GM12878 (cell line): ENCODE measurements around the gene CLIP2. TPM values are rescaled to one million over a fixed set of nuclear protein-coding genes. Genes with fewer than 3 reads are reported as not detected.

Experiments
- BHLHE40 ChIP-seq, 2 experiments: fragments of 450-650 bp in 1 of 2; IDR thresholded peaks; 2 replicates each; pipeline ENCODE4 v1.6.1; 2011 to 2017; ENCODE audit warnings: low read depth in 2 of 2, borderline replicate concordance in 1 of 2, improper control_type of control experiment in 1 of 2, low read length in 1 of 2, mild to moderate bottlenecking in 1 of 2
- CREM ChIP-seq: IDR thresholded peaks from 2 replicates; pipeline ENCODE4 v1.6.1; 2014; ENCODE audit warnings: antibody characterized with exemption, low read depth
- EED ChIP-seq: sonication (generic); IDR thresholded peaks from 2 replicates; pipeline ENCODE4 v1.6.1; 2016; ENCODE audit warnings: antibody characterized with exemption, low read depth
- EP300 ChIP-seq, 2 experiments: fragments of 150-350 bp in 1 of 2; IDR thresholded peaks; 2 replicates each; pipeline ENCODE4 v1.6.1; 2011 to 2012; ENCODE audit warnings: low read depth in 2 of 2, low read length in 2 of 2, borderline replicate concordance in 1 of 2, improper control_type of control experiment in 1 of 2, inconsistent platforms in 1 of 2; ENCODE audit not compliant: control insufficient read depth in 1 of 2
- IRF4 ChIP-seq: IDR thresholded peaks from 2 replicates; pipeline ENCODE4 v1.6.1; 2011; ENCODE audit warnings: low read depth, low read length
- LARP7 ChIP-seq: fragments of 450-650 bp; IDR thresholded peaks from 2 replicates; pipeline ENCODE4 v1.6.1; 2017; ENCODE audit warnings: mild to moderate bottlenecking
- MLLT1 ChIP-seq: fragments of 450-650 bp; IDR thresholded peaks from 2 replicates; pipeline ENCODE4 v1.6.1; 2016; ENCODE audit warnings: mild to moderate bottlenecking
- MXI1 ChIP-seq: fragments of 150-350 bp; IDR thresholded peaks from 2 replicates; pipeline ENCODE4 v1.6.1; 2011; ENCODE audit warnings: low read depth, mild to moderate bottlenecking, inconsistent platforms, low read length, improper control_type of control experiment
- NKRF ChIP-seq: fragments of 450-650 bp; conservative IDR thresholded peaks from 2 replicates; pipeline ENCODE4 v1.6.1; 2017; ENCODE audit warnings: mild to moderate bottlenecking, moderate library complexity
- NR2C1 ChIP-seq: fragments of 450-650 bp; IDR thresholded peaks from 2 replicates; pipeline ENCODE4 v1.6.1; 2017; ENCODE audit warnings: antibody characterized with exemption, mild to moderate bottlenecking, moderate library complexity
- RAD51 ChIP-seq: fragments of 450-650 bp; IDR thresholded peaks from 2 replicates; pipeline ENCODE4 v1.6.1; 2016; ENCODE audit warnings: moderate library complexity, mild to moderate bottlenecking, inconsistent platforms
- RFX5 ChIP-seq: IDR thresholded peaks from 2 replicates; pipeline ENCODE4 v1.6.1; 2011; ENCODE audit warnings: low read depth, low read length, improper control_type of control experiment
- SIX5 ChIP-seq: IDR thresholded peaks from 2 replicates; pipeline ENCODE4 v1.6.1; 2011; ENCODE audit warnings: mild to moderate bottlenecking, low read depth, low read length, moderate library complexity; ENCODE audit not compliant: severe bottlenecking
- SMARCA5 ChIP-seq: fragments of 450-650 bp; IDR thresholded peaks from 2 replicates; pipeline ENCODE4 v1.6.1; 2017; ENCODE audit warnings: mild to moderate bottlenecking
- STAT1 ChIP-seq: fragments of 450-650 bp; conservative IDR thresholded peaks from 2 replicates; pipeline ENCODE4 v1.6.1; 2014; ENCODE audit warnings: antibody characterized with exemption, mild to moderate bottlenecking
- SUPT20H ChIP-seq: IDR thresholded peaks from 2 replicates; pipeline ENCODE4 v1.6.1; 2011; ENCODE audit warnings: low read depth, mild to moderate bottlenecking, low read length, moderate library complexity, borderline replicate concordance; ENCODE audit not compliant: control insufficient read depth
- USF2 ChIP-seq: IDR thresholded peaks from 2 replicates; pipeline ENCODE4 v1.6.1; 2011; ENCODE audit warnings: low read depth, low read length, improper control_type of control experiment, borderline replicate concordance
- WRNIP1 ChIP-seq: IDR thresholded peaks from 2 replicates; pipeline ENCODE4 v1.6.1; 2011; ENCODE audit warnings: low read depth, low read length, improper control_type of control experiment, borderline replicate concordance
- ZBED1 ChIP-seq: IDR thresholded peaks from 2 replicates; pipeline ENCODE4 v1.6.1; 2016; ENCODE audit warnings: borderline replicate concordance
- polyA plus RNA-seq, 11 experiments: library from polyadenylated mRNA; depleted of rRNA in 4 of 11; unstranded in 6 of 11; stranded (reverse) in 5 of 11; fragments of >200 nt; fragmentation: Nextera tagmentation in 4 of 11; fragmentation: Illumina TruSeq in 1 of 11; extraction: Ambion mirVana in 4 of 11; extraction: Trizol in 1 of 11; gene quantifications; 1 replicate in 1 of 11; 2 replicates in 10 of 11; pipeline versions ENCODE4 v1.2.1 to v1.2.3, GENCODE V29; 2011 to 2016; ENCODE audit warnings: inconsistent platforms in 2 of 11, missing spikeins in 2 of 11, low read depth in 1 of 11
- total RNA-seq, 4 experiments: library from RNA; depleted of rRNA in 3 of 4; stranded (reverse); fragments of >200 nt in 3 of 4; fragmentation: Illumina TruSeq in 1 of 4; extraction: Trizol in 1 of 4; gene quantifications; 2 replicates each; pipeline versions ENCODE4 v1.2.1 to v1.2.3, GENCODE V29; 2013 to 2021
- TF ChIP-seq, protein P1 (sequence below): IDR thresholded peaks from 2 replicates; pipeline ENCODE4 v1.6.1; 2012; ENCODE audit warnings: mild to moderate bottlenecking, low read depth, low read length

CLIP2 gene
- total and polyA plus RNA-seq, 10 of the 15 experiments (the other 5 are each of a cell fraction or from before 2014, with no cell fraction given), result 0.26 to 56.3 (median 21.0) TPM

- TF ChIP-seq NKRF (no peak), MXI1 (no peak), LARP7 (peak; percentile 29; the same call in 1 of the 2 replicates), IRF4 (no peak), BHLHE40 (IDR thresholded peaks at IDR 0.05; ENCODE audit: borderline replicate concordance in 1 of 2, low read depth in 2 of 2, low read length in 1 of 2) (peak in 1 of 2 experiments; percentile 15; a peak in 1 of 4 replicates), SUPT20H (no peak), SIX5 (no peak), NR2C1 (no peak), WRNIP1 (no peak), STAT1 (no peak), EP300 (IDR thresholded peaks at IDR 0.05; ENCODE audit: borderline replicate concordance in 1 of 2, control insufficient read depth in 1 of 2, low read depth in 2 of 2, low read length in 2 of 2) (no peak), ZBED1 (no peak), EED (peak; percentile 56; the same call in 1 of the 2 replicates), RFX5 (no peak), SMARCA5 (peak; percentile 77; the same call in 1 of the 2 replicates), RAD51 (no peak), MLLT1 (no peak), CREM (no peak), USF2 (no peak)
- TF ChIP-seq, protein P1, sequence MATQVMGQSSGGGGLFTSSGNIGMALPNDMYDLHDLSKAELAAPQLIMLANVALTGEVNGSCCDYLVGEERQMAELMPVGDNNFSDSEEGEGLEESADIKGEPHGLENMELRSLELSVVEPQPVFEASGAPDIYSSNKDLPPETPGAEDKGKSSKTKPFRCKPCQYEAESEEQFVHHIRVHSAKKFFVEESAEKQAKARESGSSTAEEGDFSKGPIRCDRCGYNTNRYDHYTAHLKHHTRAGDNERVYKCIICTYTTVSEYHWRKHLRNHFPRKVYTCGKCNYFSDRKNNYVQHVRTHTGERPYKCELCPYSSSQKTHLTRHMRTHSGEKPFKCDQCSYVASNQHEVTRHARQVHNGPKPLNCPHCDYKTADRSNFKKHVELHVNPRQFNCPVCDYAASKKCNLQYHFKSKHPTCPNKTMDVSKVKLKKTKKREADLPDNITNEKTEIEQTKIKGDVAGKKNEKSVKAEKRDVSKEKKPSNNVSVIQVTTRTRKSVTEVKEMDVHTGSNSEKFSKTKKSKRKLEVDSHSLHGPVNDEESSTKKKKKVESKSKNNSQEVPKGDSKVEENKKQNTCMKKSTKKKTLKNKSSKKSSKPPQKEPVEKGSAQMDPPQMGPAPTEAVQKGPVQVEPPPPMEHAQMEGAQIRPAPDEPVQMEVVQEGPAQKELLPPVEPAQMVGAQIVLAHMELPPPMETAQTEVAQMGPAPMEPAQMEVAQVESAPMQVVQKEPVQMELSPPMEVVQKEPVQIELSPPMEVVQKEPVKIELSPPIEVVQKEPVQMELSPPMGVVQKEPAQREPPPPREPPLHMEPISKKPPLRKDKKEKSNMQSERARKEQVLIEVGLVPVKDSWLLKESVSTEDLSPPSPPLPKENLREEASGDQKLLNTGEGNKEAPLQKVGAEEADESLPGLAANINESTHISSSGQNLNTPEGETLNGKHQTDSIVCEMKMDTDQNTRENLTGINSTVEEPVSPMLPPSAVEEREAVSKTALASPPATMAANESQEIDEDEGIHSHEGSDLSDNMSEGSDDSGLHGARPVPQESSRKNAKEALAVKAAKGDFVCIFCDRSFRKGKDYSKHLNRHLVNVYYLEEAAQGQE, result no peak
- TF ChIP-seq, all 136 proteins: peak for 8
Measured at GRCh38 chr7:74306730-74307469, 17.7 kb downstream of the CLIP2 start (continued).
